NCI-H2196 treated with DMSO at 0.1 percent for 48 hours (cell line): ENCODE results near the gene TTN.

Experiments used
- DNase-seq: peaks from one replicate; lab custom pipeline; 2025; ENCODE audit not compliant: unreplicated experiment; lab: John Stamatoyannopoulos, UW

TTN gene

DNA sequence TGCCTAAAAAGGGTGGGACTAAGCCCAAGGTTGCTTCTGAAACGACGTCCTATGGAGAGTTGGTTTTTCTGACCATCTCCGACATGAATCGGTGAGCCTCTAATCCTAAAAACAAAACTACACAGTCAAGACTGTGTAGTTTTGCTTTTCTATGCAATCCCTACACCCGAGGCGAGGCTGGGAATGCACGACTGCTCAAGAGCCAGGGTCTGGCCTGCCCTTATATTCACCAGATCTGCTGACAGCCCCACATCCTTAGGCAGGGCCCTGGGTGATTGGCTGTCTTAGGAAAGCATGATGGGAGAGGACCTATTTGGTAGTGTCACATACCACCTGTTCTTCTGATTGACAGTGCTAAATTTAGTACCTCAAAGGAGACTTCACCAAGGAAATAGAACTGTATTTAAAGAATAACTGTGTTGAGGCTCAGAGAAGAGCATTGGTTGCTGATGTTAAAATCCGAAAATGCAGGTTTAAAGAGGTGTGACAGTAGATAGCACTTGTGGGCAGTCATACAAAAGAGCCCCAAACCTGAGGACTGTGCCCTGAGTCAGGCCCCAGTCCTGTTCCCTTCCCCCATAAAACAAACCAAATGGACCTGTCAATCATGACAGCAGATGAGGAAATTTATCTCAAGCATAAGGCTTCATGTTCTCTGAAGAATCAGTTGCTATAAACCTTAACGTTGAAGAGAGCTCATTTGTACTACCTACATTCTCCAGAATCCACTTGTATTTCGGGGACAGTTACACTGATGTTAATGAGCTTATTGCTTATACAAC, at the start of gene TTN:
Gene TTN (minus strand): TSS at position 197 of the 782 bp plus-strand sequence. CDS start 2,781 bp downstream, outside the sequence.
- no peak for DNase-seq

DNA sequence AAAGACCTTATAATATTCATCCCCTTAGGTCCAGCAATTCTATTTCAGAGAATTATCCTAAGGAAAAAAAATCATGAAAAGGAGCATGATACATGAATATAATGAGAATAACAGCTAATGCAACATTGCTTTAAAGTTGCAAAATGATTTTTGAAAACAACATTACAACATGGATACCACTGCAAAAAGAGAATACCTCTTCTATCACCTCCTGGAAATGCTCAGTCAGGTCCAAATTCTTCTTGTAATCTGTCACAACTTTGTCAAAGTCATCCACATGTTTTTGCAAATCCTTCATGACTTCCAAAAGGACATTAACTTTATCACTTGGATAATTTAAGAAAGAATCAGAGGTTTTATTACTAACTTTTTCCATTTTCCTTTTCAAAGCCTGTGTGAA, 47.9 kb upstream of the TTN start:
- DNase-seq, result no peak

DNA sequence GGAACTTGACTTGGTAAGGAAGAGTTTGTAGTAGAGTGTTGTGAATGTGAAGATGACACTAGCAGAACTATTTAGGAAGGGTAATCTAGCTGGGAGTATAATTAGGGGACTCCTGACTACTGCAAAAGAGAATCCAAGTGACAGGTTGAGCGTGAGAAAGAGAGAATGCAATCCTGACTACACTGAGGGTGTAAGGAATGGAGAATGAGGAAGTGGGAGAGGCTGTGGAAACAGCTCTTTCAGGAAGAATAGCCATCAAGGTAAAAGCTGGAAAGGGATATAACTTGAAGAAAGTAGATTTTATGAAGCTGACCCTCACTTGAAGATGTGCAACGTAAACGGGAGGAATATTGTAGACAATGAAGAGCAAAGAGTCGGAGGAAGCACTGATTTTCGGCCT, 41.1 kb upstream of the TTN start:
- DNase-seq, result no peak

DNA sequence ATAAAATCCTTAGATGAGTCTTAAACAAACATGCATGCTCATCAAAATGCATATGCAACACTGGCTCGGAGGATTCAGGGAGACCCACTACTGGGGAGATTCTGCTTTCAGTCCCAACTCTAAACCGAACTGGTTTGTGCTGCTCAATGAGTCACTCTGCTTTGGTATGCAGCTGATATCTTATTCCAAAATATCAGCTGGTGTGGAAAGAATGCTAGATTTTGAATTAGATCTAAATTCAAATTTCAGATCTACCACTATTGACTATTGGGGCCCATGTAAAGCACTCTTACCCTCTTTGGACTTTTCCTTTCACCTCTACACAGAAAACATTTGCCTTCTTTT, 39.2 kb upstream of the TTN start:
- no peak for DNase-seq

DNA sequence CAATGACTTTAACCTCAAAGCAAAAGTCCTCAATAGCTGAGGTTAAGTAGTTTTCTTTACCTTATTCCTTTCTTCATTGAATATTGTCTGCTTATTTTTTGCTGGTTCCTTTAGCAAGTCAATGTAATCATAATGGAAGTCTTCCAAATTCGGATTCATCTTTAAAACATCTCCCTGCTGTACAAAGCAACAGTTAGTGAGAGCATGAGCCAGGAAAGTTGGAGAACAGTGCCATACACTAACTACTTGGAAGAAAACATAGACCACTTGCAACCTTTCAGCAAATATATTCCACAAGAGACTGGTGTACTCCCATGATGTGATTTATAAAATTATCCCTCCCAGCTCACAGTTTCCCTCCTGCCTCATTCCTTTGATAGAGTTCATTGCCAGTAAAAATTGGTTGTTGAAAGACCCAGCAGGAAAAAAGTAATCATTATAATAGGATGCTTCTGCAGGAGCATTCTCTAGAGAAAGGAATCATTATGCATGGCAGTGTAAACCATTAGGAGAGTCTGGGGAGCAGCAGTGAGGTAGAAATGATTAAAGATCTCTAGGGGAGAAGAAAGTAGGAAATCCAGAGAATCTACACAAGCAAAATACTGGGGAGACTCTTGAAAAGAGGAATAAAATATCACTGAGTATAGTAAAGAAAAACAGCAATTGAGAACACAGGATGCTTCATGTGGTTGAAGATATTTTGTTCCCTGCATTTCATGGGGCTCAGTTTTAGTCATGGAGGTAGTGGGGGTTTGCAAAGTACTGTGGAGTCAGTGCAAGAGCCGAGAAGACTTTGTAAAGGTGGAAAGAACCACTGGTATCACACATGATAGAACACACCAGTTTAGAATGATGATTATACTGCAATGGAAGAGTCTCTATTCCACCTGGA, 38.6 kb upstream of the TTN start:
- DNase-seq, result no peak

DNA sequence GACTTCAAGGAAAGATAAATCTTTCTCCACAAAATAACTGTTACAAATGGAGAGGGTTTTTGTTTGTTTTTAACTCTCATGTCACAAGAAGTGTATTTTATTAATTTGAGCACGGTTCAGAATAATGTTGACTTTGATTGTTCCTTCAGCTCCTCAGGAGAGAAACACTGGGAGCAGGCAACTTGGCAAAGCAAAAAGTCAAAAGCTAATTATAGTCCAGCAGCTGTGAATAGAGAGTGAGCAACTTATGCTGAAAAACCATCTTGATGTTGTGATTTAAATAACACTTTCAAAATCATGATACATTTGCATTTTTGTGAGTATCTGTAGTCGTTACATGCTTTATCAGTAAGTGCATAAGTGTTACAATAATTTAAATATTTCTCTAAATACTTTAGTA, 37.5 kb upstream of the TTN start:
- DNase-seq, result no peak

DNA sequence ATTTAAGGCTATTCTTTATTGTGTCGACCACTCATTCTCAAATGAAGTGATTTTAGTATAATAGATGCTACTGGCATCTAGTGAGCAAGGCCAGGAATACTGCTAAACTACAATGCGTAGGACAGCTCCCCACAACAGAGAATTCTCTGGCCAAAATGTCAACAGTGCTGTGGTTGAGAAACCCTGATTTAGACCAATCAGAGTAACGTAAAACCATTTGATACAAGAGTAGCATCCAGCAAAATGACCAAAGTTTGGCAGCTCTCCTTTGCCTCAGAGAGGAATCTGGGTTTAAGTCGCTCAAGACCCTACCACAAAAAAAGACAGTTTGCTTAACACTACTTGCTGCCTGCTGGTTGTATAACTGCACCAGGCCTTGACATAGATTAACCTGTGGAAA, 37.0 kb upstream of the TTN start:
- DNase-seq, result no peak

DNA sequence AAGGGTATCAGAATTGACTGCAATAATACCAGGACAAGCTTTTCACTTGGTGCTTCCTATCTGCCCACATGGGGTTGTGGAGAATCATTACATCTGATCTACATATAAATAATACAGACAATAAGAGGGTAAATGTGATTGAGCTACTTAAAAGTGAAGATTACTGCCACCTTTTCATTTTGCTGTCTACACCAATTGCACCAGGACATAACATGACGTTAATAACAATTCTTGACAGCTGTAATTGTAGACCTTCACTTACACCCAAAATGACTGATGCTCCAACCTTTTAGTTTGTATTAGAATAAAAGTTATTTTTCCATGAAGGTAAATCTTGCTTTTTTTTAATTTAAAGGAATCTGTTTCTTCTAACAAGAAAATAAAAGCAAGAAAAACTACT, 36.5 kb upstream of the TTN start:
- no peak for DNase-seq

DNA sequence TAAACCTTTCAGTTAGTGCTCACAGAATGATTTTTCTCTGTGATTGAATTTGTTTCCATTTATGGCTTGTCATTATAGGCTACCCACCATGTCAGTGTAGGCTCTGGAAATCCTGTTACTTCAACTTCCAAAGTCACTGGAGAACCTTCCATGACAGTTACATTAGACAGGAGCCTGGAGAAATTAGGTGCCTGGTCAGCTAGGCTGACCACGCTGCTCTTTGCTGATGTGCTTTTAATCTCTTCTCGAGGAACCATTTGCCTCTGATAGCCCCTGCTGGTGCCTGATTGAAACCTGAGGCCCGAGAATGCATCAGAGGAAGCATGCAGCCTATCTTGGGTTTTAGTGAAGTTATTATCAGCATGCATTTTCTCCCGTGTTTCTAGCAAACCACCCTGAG, 29.6 kb upstream of the TTN start:
- DNase-seq, result no peak

DNA sequence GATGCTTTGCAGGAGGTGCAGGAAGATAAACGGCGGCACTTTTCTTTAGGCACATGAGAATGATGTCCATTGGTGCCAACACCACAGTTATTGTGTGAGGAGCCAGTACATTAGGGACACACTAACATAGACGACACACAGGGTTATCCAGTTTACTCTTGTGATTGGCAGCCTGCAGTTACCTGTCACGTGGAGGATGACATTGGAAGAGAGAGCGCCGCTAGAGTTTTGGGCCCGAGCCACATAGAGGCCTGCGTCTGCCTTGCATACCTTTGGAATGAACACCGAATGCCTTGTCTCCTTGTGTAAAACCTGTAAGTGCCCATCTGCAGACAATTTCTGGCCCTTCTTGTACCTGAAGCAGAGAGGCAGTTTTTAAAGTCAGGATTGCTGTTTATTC, 26.9 kb upstream of the TTN start:
- DNase-seq, result no peak

DNA sequence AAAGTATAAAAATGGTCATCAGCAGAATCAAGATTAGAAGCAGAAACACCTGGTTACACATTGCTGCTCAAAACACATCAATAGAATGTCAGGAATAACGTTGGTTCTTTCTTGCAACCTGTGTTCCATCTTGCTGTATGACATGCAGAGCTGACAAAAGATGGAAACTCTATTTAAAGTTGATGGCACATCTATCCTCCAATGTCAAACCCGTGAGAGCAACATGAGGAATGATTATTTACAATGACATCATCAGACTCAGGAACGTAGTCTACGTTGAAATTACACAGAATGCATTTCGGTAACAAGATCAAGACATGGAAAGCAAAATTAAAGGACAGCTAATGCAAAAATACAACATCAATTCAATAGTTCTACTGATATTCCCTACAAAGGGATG, 26.2 kb upstream of the TTN start:
- DNase-seq, result no peak

DNA sequence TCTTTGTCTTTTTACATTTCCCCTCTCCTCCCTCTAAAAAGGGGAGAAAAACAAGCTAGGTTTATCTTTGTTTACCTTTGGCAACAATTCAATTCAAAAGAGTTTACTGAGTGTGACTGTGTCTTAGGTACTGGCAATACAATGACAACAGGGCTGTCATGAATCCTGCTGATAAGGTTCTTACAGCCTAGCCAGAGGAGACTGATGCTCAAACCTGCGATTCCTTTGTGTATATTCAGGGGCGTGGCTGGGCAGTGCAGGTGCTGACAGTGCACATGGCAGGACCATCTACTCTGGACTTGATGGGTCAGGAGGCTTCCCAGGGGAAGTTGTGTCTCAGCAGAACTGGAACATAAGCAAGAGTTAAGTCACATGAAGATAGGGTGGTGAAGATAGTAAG, 23.2 kb upstream of the TTN start:
- no peak for DNase-seq

DNA sequence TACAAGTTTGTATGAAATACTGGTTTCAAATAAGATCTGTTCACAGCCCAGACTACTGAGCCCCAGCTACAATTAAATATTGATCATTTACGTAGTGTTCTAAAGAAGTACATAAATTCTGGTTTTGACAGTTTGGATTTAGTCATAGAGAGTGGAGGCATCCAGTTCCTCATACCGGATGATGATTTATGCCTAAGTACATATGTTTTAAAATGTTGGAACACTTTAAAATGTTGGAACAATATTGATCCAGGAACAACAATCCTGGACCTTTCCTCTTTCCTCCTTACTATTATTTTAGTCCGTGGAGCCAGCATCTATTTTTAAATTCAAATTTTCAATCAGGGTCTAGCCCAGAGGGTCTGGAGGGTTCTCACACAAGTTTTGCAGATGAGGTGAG, 22.8 kb upstream of the TTN start:
- DNase-seq, result no peak

DNA sequence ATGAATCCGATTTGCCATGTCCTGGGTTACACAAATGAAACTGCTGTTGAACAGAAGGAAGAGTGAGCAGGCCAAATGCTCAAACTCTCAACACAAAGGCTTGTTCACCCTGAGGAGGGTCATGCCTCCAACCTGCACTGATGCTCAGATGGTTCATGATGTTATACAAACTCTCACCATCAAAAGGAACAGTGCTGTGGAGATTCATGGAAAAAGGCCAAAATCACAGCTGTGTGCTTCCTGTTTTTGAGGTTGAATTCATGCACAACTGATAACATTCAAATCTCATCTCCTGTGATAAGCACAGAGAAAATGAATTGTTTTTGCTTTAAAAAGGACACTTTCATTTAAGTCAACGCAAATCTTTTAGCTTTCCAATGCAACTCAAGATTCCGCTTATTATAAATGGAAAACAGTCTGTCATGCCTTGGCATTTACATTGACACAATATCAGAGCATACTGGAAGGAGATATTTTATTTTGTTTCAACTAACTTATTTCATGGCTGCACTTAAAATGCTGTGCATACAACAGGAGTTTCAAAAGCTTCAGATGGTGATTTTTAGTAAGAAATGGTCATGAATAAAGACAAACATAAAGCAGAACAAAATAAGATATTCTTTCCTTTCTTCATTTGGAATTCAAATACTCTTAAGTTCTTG, 22.2 kb upstream of the TTN start:
- DNase-seq, result no peak

DNA sequence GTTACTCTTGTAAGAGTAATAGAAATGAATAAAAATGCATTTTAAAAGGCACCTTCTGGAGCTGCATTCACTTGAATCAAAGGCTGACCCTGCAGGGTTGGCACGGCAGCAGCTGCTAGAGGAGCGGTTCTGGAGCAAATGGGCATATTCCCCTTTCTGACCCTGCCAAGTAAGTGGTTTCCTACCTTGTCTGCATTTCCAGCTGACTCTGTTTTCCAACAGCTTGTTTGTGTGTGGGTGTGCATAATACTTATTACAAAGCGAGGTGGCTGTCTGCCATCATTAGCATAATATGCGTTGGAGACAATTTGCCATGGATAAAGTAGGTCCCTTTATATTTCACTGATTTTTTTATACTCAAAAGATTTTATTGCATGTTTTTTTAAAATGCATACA, 21.3 kb upstream of the TTN start:
- DNase-seq, result no peak

DNA sequence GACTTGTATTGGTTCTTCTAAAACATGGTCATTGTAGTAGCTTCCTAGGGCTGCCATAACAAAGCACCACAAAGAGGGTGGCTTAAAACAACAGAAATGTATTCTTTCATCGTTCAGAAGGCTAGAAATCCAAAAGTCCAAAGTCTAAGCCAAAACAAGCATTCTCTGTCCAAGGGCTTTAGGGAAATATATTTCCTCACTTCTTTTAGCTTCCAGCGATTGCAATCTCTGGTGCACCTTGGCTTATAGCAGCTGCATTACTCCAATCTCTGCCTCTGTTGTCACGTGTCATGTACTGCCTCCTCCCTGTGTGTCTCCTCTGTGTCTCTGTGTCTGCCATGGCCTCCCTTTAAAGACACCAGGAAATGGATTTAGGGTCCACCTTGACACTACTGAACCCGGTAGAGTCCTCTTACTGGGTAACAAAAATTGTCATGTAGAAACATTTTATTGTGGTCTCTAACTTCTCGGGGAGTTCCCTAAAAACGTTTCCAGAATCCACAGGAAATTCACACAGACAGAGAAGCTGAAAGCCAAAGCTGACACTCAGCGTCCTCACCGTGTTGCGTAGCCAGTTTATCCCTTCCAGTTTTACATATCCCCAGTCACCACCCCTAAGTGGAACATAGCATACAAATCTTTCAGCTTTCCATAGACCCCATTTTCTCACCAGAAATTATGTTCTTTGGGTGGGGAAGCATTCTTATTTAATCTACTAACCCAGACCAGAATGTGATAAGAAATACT, 20.7 kb upstream of the TTN start:
- DNase-seq, result no peak

DNA sequence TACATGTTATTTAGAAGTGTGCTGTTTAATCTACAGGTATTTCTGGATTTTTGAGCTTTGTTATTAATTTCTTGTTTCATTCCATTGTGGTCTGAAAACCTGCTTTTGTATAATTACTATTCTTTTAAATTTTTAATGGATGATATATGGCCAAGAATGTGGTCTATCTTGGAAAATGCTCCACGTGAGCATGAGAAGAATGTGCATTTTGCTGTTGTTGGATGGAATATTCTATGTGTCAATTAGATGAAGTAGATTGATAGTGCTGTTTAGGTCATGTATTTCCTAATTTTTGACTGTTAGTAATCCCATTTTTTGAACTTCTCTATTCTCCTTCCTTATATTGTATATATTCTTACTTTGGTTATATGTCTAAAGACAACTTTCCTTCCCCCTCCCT, 19.9 kb upstream of the TTN start:
- DNase-seq, result no peak

DNA sequence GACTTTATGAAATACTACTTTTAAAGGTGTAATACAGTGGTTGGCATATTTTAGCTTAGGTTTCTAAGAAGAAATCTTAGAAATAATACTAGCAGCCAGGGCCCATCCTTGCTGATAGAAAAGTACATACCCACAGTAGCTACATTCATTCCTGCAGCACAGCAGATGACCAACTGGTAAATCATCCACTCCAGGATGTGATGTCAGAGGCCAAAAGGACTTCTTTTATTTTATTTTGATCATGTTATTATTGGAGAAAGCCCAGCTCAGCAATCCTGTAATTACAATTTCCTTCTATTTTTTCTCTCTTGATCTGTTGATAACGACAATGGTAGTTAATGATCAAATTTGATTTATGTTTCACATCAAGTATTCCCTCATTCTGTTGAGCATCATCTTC, 18.0 kb upstream of the TTN start:
- no peak for DNase-seq

DNA sequence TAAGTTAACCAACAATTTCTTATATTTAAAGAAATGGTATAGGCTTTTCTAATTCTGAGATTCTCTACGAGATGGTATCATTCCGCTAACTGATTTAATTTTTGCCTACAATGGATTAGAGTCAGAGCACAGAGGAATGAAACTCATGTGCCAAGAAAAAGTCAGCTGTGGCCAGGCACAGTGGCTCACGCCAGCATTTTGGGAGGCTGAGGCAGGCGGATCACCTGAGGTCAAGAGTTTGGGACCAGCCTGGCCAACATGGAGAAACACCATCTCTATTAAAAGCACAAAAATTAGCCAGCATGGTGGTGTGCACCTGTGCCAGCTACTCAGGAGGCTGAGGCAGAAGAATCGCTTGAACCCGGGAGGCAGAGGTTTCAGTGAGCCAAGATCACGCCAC, 17.0 kb upstream of the TTN start:
- DNase-seq, result no peak

DNA sequence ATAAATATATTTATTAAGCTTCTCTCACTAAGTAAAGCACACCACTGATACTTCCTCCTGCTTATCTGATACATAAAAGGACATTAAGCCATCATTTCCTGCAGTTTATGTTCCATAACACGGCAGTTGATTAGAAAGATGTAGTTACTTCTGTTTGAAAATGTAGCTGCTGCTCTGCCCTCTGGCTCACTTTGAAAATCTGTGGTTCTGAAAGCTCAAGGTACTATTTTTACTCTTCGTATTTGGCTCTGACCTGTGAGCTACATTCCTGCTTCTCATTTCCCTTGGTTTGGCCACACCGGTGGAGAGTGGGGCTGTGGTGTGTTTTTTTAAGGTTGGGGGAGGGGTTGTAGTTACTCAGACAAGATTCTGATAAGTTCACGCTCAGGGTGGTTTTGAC, 12.8 kb upstream of the TTN start:
- DNase-seq, result no peak

DNA sequence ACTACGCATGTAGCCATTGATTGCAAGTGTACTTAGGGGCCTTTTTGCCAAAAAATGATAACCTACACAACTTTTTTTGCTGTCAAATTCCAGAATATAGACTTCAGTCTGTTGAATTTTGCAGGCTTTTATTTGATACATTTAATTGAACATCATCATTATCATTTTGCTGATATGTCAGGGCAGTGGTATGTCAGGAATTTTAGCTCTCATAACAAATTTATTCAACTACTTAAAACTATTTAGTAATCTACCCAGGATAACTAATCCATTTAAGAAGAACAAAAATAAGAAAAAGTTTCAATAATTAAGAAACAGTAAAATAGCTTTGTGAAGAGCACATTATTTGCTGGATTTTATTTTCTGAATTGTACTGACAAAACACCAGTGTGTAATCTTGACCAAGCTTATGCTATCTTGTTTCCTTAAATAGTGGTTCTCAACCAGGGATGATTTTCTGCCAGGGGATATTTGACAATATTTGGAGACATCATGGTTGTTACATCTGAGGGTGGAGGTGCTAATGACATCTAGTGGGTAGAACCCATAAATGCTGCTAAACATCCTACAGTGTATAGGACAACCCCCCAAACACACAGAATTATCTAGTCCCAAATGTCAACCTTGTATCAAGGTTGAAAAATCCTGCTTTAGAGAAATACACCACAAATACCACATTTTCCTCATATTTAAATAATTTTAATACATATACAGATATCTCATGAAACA, 12.1 kb upstream of the TTN start:
- no peak for DNase-seq
